GM23248 (cell line): ENCODE measurements around the gene USP34. TPM values are rescaled to one million over a fixed set of nuclear protein-coding genes. Genes with fewer than 3 reads are reported as not detected.
A peak's percentile ranks its signal among the peaks of the same experiment; 100 is the strongest.

Source experiments
- DNase-seq: peaks from one replicate; pipeline ENCODE4 v3.0.0-alpha.2; 2015
- H2AFZ ChIP-seq: fragments of 200-600 bp; sonication (generic); 2 replicates; pipeline ENCODE4 v1.6.1; 2016; ENCODE audit warnings: antibody characterized with exemption
- H3F3A ChIP-seq: fragments of 200-600 bp; sonication (generic); 2 replicates; pipeline ENCODE4 v1.6.1; 2016; ENCODE audit warnings: mild to moderate bottlenecking, antibody characterized with exemption, mixed run types; ENCODE audit not compliant: insufficient read depth
- H3K27ac ChIP-seq: fragments of 200-600 bp; sonication (generic); 2 replicates; pipeline ENCODE4 v1.5.1; 2016; ENCODE audit warnings: mild to moderate bottlenecking
- H3K27me3 ChIP-seq: fragments of 200-600 bp; sonication (generic); replicated peaks from 2 replicates; pipeline ENCODE4 v1.6.1; 2016; ENCODE audit warnings: mild to moderate bottlenecking; ENCODE audit not compliant: insufficient read depth
- H3K36me3 ChIP-seq: fragments of 200-600 bp; sonication (generic); 2 replicates; pipeline ENCODE4 v1.6.1; 2016; ENCODE audit warnings: low read depth, mild to moderate bottlenecking
- H3K4me1 ChIP-seq: fragments of 200-600 bp; sonication (generic); 2 replicates; pipeline ENCODE4 v1.6.1; 2016; ENCODE audit warnings: mild to moderate bottlenecking; ENCODE audit not compliant: insufficient read depth
- H3K4me2 ChIP-seq: fragments of 200-600 bp; sonication (generic); one replicate; pipeline ENCODE4 v1.6.1; 2016; ENCODE audit warnings: mild to moderate bottlenecking; ENCODE audit not compliant: unreplicated experiment
- H3K4me3 ChIP-seq: fragments of 200-600 bp; sonication (generic); 2 replicates; pipeline ENCODE4 v1.5.1; 2016; ENCODE audit warnings: mild to moderate bottlenecking
- H3K79me2 ChIP-seq: fragments of 200-600 bp; sonication (generic); 2 replicates; pipeline ENCODE4 v1.6.1; 2016; ENCODE audit warnings: mild to moderate bottlenecking; ENCODE audit not compliant: insufficient read depth
- H3K9ac ChIP-seq: fragments of 200-600 bp; sonication (generic); 2 replicates; pipeline ENCODE4 v1.6.1; 2016; ENCODE audit warnings: mild to moderate bottlenecking
- H3K9me2 ChIP-seq: fragments of 200-600 bp; sonication (generic); 2 replicates; pipeline ENCODE4 v1.6.1; 2016; ENCODE audit warnings: mixed run types, mild to moderate bottlenecking, moderate library complexity; ENCODE audit not compliant: insufficient read depth
- H3K9me3 ChIP-seq: fragments of 200-600 bp; sonication (generic); one replicate; pipeline ENCODE4 v1.6.1; 2017; ENCODE audit warnings: low read depth
- H4K20me1 ChIP-seq: fragments of 200-600 bp; sonication (generic); 2 replicates; pipeline ENCODE4 v1.6.0; 2016; ENCODE audit not compliant: insufficient read depth
- EZH2 ChIP-seq: fragments of 200-600 bp; sonication (generic); IDR thresholded peaks from 2 replicates; pipeline ENCODE4 v1.6.1; 2018; ENCODE audit warnings: antibody characterized with exemption, mild to moderate bottlenecking; ENCODE audit not compliant: insufficient read depth, poor library complexity, severe bottlenecking
- EZH2phosphoT487 ChIP-seq: fragments of 200-600 bp; sonication (generic); IDR thresholded peaks from 2 replicates; pipeline ENCODE4 v1.6.1; 2018; ENCODE audit warnings: antibody characterized with exemption, moderate library complexity, mild to moderate bottlenecking, low read depth; ENCODE audit not compliant: insufficient read depth
- WGBS, 2 experiments: methylation state at CpG; one replicate each; pipeline ENCODE4 v1.1.6; 2015 to 2017; ENCODE audit warnings: low lambda C conversion rate in 2 of 2, low coverage in 1 of 2; ENCODE audit errors: missing lambda C conversion rate in 2 of 2; 5-methylcytosine and 5-hydroxymethylcytosine counted together
- in situ Hi-C: fragments of 300-500 bp; cut with MboI; formaldehyde crosslinking; loops from 2 replicates; pipeline ENCODE4 v1.15.0; 2020
- polyA plus RNA-seq: library from polyadenylated mRNA; unstranded; fragments of >200 nt; fragmentation: Nextera tagmentation; extraction: Ambion mirVana; gene quantifications from 2 replicates; pipeline ENCODE4 v1.2.1, GENCODE V29; 2016
- total RNA-seq: library from RNA; depleted of rRNA; stranded (reverse); fragments of >200 nt; shearing (Covaris generic); gene quantifications from 2 replicates; pipeline ENCODE4 v1.2.3, GENCODE V29; 2014

USP34 gene
- total and polyA plus RNA-seq, 2 experiments from 2014 or later = 34.5 to 77.6 TPM

DNA sequence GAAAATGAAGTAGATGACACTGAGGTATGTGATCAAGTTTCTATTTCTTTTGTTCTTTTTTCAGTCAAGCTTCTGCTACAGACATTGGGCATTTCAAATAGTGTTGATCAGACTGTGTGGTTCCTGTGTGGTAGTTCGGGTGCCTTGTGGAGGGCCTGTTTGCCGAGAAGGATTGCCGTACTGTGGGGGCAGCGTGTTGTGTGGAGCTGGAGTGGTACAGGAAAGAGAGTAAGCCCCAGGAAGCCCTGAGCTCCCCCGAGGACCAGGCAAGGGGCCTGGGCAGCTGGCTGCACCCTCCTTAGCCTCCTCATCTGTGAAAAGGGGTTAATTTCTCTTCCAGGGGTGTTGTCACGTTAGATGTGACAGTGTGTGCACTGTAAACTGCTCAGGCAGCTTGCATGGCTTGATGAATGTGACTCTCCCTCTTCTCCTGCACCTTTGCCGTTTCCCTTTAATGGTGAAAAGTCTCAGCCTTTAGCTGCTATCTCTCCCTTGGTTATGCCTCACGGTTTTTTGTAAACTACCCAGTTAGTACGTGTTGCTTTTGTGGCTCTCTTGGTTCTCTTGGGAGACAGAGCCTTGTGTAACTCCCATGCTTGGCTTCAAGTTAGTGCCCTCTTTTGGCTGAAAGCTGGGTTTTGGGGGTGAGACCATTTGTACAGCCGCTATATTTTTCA lies 289.4 kb downstream of the USP34 start:
- in situ Hi-C loops = no loop called here
- no peak for TF ChIP-seq EZH2
- TF ChIP-seq EZH2phosphoT487 = no peak
- WGBS, 2 experiments = 55% methylated on average over 10 of the region's 10 CpGs
- Histone ChIP-seq H3K4me2 (peak overlapping the region; percentile 26), H3K4me3 (peak overlapping the region; percentile 19; the same call in 1 of the 2 replicates), H3K79me2 (peaks cover 69% of the 10 kb centered on the region), H2AFZ (no peak overlapping the region), H3K9ac (peak overlapping the region; percentile 97), H3K36me3 (peaks cover 35% of the 10 kb centered on the region), H3F3A (peaks cover 54% of the 10 kb centered on the region), H3K27ac (peak overlapping the region; percentile 91), H3K9me2 (no peaks in the 10 kb centered on the region), H4K20me1 (no peaks in the 10 kb centered on the region), H3K27me3 (no peaks in the 10 kb centered on the region), H3K4me1 (peaks cover 43% of the 10 kb centered on the region), H3K9me3 (no peaks in the 10 kb centered on the region)
- peak; percentile 44 for DNase-seq

DNA sequence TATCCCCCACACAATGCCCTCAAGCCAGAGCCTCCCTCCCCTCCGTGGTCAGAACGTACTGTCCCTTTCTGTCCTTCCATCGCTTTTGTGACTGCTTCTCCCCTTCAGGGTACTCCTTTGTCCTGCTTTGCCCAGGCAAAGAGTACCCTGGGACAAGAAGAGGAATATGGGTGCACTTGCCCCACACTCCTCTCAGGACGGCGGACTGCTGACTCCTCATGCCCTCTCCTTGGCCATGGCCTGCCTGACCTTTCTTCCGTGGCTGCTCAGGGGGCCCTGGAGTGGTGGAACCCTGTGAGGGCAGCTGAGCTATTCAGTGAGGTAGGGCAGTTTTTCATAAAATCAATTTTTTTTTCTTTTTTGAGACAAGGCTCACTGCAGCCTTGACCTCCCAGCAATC lies 290.2 kb downstream of the USP34 start:
- H3K9me3 ChIP-seq = no peaks in the 10 kb centered on the region
- WGBS, 2 experiments = 67 to 72% methylated on average over 6 of the region's 6 CpGs
- H3K36me3 ChIP-seq = peaks cover 27% of the 10 kb centered on the region
- H3K4me1 ChIP-seq = peaks cover 43% of the 10 kb centered on the region
- peak overlapping the region; percentile 86 for H3K4me3 ChIP-seq
- no peak for DNase-seq
- peak overlapping the region; percentile 79 for H3K4me2 ChIP-seq
- in situ Hi-C loops = no loop called here
- no peaks in the 10 kb centered on the region for H4K20me1 ChIP-seq
- H3K27ac ChIP-seq = peak overlapping the region; percentile 91
- H3K79me2 ChIP-seq = peaks cover 69% of the 10 kb centered on the region
- TF ChIP-seq EZH2phosphoT487 = no peak
- TF ChIP-seq EZH2 = no peak
- H3F3A ChIP-seq = peaks cover 53% of the 10 kb centered on the region
- no peaks in the 10 kb centered on the region for H3K9me2 ChIP-seq
- H3K9ac ChIP-seq = peak overlapping the region; percentile 97
- no peaks in the 10 kb centered on the region for H3K27me3 ChIP-seq
- H2AFZ ChIP-seq = peak overlapping the region; percentile 52; the same call in 1 of the 2 replicates

DNA sequence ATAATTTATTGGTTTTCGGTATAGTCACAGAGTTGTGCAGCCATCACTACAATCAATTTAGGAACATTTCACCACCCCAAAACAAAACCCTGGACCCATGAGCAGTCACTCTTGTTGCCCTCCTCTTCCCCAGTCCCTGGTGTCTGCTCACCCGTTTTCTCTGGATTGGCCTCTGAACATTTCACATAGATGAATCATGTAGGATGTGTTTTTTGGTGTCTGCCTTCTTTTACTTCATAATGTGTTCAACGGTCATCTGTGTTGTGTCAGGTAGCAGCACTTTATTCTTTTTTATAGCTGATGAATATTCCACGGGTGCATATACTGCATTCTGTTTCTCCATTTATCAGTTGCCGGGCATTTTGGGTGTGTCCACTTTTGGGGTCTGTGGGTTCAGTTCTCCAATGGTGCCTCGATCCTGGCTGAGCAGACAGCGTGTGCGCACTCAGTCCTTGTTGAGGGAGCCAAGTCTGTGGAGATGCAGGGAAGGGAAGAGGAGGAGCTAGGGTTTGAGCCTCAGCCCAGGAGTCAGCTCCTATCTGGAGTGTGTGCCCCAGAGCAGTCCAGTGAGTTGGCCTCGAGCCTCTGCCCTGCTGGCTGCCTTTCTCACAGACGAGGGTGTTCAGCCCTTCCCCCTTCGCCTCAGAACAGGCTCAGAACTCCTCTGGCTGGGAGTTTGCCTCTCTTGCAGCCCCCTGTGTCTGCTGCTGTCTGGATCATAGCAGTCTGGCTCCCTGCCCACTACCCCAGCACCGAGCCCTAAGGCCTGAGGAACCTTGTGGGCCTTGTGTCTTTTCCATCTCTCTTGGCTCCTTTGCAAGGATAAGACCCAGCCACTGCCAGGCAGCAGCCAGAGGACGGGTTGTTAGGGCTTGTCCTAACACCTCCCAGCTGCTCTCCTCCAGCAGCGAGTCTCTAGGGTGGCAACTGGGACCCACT lies 290.9 kb downstream of the USP34 start:
- Histone ChIP-seq H3F3A (peaks cover 46% of the 10 kb centered on the region), H3K9me2 (no peaks in the 10 kb centered on the region), H3K27ac (peak overlapping the region; percentile 91), H3K4me2 (peak overlapping the region; percentile 79), H2AFZ (peak overlapping the region; percentile 52), H3K9me3 (no peaks in the 10 kb centered on the region), H3K27me3 (no peaks in the 10 kb centered on the region), H3K36me3 (peaks cover 20% of the 10 kb centered on the region), H3K4me1 (peaks cover 43% of the 10 kb centered on the region), H3K79me2 (peaks cover 62% of the 10 kb centered on the region), H4K20me1 (no peaks in the 10 kb centered on the region), H3K4me3 (peak overlapping the region; percentile 86), H3K9ac (peak overlapping the region; percentile 97)
- peak; percentile 89 for DNase-seq
- 15 to 17% methylated on average over 14 of the region's 14 CpGs for WGBS, 2 experiments
- in situ Hi-C loops = no loop called here
- no peak for TF ChIP-seq EZH2phosphoT487
- TF ChIP-seq EZH2 = no peak

DNA sequence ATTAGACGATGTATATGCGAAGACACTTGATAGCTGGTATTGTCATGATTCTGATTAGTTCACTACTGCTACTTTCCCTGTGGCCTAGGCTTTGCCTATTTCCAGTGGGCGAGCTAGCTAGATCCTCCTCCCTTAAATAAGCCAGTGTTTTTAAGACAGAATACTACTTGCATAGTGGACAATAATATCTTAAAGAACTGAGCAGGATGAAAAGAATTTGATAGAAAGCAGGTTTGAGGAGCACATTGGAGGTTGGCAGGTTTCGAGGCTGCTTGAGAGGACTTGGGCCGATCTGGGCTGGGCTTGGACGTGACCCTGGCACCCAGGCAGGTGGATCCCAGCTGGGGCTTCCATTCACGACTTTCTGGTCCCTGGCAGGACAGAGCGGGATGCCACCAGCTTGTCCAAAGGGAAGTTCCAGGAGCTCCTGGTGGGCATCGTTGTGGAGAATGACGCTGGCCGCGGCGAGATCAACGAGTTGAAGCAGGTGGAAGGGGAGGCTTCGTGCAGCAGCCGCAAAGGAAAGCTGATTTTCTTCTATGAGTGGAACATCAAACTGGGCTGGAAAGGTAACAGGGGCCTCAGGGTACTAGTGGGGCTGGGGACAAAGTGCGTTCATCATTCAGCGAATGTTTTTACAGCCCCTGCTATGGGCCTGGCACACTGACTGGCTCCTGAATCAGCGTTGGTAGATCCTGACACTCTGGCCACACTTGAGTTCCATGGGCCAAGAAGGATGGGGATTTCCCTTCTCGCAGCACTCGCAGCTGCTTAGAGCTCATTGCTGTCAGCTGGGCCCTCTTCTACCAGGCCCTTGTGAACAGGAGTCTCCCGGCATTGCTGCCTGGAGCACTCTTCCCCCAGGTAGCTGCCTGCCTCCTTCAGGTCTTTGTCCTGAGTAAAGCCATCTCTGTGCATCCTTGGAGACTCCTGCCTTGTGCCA lies 292.0 kb downstream of the USP34 start:
- Histone ChIP-seq H3K4me2 (peak overlapping the region; percentile 79), H3K27ac (peak overlapping the region; percentile 91), H3K4me3 (peak overlapping the region; percentile 86), H3K4me1 (peaks cover 43% of the 10 kb centered on the region), H3K27me3 (no peaks in the 10 kb centered on the region), H3K9me3 (no peaks in the 10 kb centered on the region), H3K79me2 (peaks cover 52% of the 10 kb centered on the region), H3F3A (peaks cover 37% of the 10 kb centered on the region), H3K36me3 (peaks cover 9% of the 10 kb centered on the region), H2AFZ (peak overlapping the region; percentile 74; the same call in 1 of the 2 replicates), H3K9ac (peak overlapping the region; percentile 97), H3K9me2 (no peaks in the 10 kb centered on the region), H4K20me1 (no peaks in the 10 kb centered on the region)
- in situ Hi-C loops = no loop called here
- TF ChIP-seq EZH2phosphoT487 = no peak
- TF ChIP-seq EZH2 = no peak
- WGBS, 2 experiments = 78 to 79% methylated on average over 22 of the region's 22 CpGs
- peak; percentile 57 for DNase-seq
